Epidermal melanocyte (primary cell): Measurements from ENCODE around the gene LHFPL6.

ENCODE experiments used
- DNase-seq: peaks from one replicate; pipeline ENCODE4 v3.0.0; 2011; ENCODE audit warnings: low spot score; ENCODE audit not compliant: insufficient read length

Gene LHFPL6

DNA sequence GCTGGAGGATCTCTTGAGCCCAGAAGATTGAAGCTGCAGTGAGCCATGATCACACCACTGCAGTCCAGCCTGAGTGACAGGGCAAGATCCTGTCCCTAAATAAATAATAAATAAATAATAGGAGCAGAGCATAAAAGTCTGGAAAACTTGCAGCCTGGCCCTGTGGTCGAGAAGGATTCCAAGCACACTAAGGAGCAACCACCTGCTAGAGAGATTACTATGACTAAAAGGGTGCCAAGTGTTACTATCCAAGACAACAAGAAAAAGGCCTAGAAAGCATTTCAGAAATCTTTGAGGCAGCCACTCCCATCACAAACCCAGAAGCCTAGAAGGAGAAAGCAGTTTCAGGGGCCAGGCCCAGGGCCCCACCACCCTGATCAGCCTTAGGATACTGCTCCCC, 46.1 kb downstream of the LHFPL6 start:
- no peak for DNase-seq

GRCh38 chr13:39554371-39554770, 48.6 kb downstream of the LHFPL6 start:
- no peak for DNase-seq

DNA sequence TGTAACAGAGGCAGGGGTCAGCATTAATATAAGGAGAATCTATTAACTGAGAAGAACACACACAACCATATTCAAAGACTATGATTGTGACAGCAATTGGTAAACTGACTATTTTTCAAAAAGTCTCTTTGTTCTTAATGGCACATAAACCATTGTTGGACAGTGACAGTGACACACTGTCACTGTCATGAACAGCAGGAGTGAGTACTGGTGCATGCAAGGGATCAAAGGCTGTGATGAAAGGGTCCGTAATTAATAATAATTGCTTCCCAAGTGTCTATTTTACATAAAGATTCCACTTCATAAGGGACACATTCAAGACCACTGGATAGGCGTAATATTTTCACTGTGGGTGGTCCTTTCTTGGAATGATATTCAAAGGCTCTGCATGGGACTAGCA, 50.7 kb downstream of the LHFPL6 start:
- no peak for DNase-seq

GRCh38 chr13:39550931-39551330, 52.1 kb downstream of the LHFPL6 start:
- no peak for DNase-seq

GRCh38 chr13:39547108-39547507, 55.9 kb downstream of the LHFPL6 start:
- DNase-seq: no peak

- DNase-seq: no peak
These were observed 60.6 kb downstream of the LHFPL6 start for GRCh38 chr13:39542361-39542760.

DNA sequence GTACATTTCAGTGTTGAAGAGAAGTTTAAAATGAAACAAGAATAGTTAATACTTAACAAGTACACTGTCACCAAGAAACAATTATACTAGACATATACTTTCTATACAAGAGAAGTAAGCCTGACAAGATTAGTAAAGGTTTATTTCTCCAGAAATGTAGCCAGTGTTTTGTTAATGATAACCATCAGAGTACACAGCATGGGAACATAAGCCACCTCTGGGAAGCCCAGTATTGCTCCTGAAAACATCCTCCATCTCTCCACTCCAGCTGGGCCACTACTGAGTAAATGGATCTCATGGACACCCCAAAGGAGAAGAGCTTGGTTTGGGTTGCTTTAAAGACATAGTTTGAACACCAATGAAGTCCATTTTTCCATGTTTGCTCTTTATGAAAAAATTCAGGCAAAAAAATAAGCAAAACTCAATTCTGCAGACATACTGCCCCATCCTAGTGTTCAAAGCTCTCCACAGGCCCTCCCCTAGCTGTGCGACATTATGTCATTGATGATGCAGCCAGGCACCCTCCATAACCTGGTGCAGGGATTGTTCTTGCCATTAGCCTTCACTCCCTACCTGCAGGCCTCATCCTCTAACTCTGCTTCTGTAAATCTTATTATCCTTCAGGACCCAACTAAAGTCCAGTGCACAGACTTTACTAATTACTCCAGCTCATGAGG, 61.9 kb downstream of the LHFPL6 start:
- no peak for DNase-seq

- no peak for DNase-seq
These were observed 63.9 kb downstream of the LHFPL6 start for GRCh38 chr13:39538816-39539790.

DNA sequence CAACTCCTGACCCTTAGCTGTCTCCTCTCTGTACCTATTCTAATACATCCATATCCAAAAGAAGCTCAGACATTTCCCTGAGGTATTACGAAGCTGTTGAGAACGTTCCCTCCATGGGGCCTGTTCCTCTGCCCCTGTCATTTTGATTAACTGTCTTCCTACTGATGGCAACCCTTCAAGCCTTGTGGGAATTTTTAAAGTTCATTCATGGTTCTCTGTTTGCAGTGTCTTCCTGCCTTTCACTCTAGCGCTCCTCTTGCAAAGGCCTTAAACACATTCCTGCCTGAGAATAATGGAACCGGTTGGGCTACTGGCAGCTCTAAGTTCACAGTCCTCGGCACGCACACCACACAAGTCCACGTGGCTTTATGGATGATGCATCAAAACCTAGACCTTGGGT, 66.1 kb downstream of the LHFPL6 start:
- DNase-seq: no peak

GRCh38 chr13:39536274-39536673, 66.7 kb downstream of the LHFPL6 start:
- DNase-seq: no peak

DNA sequence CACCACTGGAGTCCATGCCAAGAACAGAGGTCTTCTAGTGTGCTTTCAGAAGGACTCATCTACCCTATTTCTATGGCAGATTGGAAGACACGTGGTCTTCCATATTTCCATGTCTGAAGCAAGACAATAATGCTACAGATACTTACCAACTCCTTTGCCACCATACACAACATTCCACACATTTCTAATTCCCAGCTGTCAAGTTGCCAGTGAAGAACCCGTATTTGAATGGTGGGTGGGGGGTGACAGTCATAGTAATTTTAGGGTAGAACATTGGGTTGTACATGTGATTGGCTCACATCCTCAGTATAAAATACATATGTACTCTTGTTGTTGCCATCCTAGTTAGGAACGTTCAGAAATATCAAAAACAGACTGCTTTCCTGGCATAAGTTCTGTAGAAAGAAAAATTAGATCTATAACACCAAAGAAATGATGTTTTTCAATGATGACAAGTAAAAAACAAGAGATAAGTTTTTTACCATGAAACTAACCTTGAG, 69.3 kb downstream of the LHFPL6 start:
- DNase-seq: no peak

- DNase-seq: no peak
These were observed 71.3 kb downstream of the LHFPL6 start for GRCh38 chr13:39531646-39532045.

GRCh38 chr13:39530916-39531315, 72.1 kb downstream of the LHFPL6 start:
- DNase-seq: no peak

DNA sequence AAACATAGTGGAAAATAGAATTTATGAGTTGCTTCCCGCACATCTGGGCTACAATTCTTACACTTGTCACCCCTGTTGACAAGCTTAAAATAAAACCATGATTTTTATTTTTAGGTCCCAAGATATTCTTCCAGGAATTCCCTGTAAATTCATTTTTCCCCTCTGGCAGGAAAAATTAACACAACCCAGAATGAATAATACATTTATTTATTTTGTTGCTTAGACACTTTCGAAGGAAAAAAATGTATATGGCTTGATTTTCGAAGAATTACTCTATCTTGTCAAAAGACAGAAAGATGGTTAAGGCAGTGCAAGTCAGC, 74.4 kb downstream of the LHFPL6 start:
- no peak for DNase-seq

DNA sequence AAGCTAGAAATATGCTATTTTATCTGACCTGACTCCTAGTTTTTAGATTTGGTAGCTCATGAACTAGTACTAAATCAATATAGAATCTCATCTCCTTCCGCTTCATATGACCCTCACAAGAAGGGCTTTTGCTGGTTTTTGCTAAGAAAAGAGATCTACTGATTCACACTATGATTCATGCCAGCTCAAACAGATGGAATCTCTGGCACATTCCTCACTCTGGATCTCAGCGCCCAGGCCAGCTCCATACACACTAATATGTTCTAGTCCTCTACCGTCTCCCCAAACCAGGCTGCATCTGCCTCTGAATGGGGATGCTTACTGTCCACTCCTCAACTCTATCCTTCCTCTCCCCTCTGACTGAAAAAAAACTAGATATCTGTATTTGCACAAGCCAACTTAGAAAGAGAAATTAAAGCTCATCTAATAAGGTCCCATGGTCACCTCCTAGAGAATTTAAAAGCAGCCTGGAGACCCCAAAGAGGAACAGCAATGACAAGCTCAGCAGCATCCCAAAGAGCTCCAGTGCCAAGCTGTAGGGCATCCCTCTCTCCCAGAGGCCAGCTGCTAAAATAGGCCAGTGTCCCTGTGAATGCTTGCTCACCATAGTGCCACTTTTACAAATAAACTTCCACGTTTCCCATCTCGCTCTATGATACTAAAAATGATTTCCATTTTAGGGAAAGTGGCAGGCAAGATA, 74.9 kb downstream of the LHFPL6 start:
- DNase-seq: peak; percentile 74

GRCh38 chr13:39527301-39527700, 75.7 kb downstream of the LHFPL6 start:
- no peak for DNase-seq

- no peak for DNase-seq
These were observed 76.5 kb downstream of the LHFPL6 start for GRCh38 chr13:39526499-39526898.

DNA sequence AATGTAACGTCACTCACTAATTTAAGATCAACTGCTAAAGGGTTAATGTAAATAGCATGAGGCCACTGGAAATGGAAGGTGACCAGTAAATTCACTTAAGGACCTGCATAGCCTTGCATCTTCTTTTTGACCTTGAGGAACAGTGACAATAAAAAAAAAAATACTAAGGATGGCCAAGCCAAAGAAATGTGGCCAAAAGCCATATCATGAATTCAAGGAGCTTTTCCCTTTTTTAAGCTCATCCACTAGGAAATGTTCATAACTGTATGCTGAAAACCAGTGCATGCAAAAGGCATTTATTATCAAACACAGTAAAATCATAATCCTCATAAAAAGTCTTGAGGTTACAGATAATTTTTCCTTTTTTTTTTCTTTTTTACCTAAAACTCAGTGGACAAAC, 77.5 kb downstream of the LHFPL6 start:
- no peak for DNase-seq

GRCh38 chr13:39524795-39525194, 78.2 kb downstream of the LHFPL6 start:
- DNase-seq: no peak

DNA sequence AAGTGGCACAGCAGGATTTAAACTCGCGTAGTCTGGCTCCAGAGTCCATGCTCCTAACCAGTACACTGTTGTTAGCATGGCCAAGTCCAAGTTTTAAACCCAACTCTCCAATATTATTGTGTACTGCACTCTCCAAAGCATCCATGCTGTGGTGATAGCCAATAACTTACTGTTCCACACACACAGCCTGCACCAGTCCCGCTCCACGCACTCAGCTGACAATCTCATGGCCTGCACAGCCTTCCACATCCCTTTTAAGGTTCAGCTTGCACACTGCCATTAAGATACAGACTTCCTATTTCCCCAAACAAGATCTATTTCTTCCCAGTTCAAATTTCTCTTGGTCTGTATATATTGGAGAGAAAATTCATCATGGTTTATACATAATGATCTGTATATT, 80.7 kb downstream of the LHFPL6 start:
- no peak for DNase-seq

DNA sequence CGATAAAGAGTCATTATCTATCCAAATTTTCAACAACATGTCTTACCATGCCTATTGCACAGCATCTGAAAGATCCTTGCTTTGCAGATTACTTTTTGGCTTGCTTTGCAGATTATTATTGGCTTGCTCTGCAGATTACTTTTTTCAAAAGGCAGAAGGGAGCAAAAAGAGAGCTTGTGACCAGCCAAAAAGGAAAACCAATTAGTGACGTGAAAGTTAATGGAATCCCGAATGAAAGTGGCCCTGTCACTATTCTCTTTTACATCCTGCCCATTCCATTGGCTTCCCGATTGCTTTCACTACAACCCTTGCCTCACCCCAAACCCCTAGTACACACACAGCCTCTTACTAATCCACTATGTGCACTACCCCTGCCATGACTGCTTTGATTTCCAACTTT, 81.3 kb downstream of the LHFPL6 start:
- no peak for DNase-seq

- DNase-seq: no peak
These were observed 86.9 kb downstream of the LHFPL6 start for GRCh38 chr13:39516096-39516495.
